ENCODE measurements around the gene HIRA. TPM values are rescaled to one million over a fixed set of nuclear protein-coding genes. Genes with fewer than 3 reads are reported as not detected.

The HIRA gene
- total and polyA plus RNA-seq, 2 of the 8 experiments (the other 6 are each of a cell fraction or from before 2014, with no cell fraction given), result 34.9 to 67.2 TPM

DNA sequence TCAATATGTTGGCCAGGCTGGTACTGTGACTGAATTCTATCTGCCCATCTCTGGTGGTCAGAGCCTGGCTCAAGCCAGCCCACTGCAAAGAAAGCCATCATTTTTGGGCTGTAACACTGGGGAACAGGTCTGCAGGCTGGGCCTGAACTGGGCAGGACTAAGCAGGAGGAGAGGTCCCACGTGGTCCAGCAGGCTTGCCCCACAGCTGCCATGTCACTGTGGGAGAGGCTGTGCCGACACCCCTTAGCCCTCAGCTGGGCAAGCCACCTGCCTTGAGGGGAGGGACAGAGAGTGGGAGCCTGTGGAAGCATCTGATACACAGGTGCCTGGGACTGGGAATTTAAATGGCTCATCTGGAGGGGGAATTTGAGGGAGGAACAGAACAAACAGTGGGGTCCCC is 73.3 kb downstream of the HIRA start:
- CTCF ChIA-PET (ENCODE audit: partially characterized antibody), result interaction anchor here (1.8 kb wide), 1 partner anchor 58 kb away, joined by 5 read pairs; no protein-coding TSS in a partner anchor
- TF ChIP-seq EP300 (IDR thresholded peaks at IDR 0.05; ENCODE audit: borderline replicate concordance in 1 of 2, low read depth in 2 of 2, low read length in 2 of 2) (no peak), TAF1 (IDR thresholded peaks at IDR 0.05; ENCODE audit: low read depth, low read length) (no peak), SAP30 (IDR thresholded peaks at IDR 0.05; ENCODE audit: insufficient read depth, insufficient replicate concordance, low read length) (no peak), CEBPB (IDR thresholded peaks at IDR 0.05; ENCODE audit: low read depth, low read length) (no peak), ATF2 (IDR thresholded peaks at IDR 0.05; ENCODE audit: low read length) (no peak), POU5F1 (IDR thresholded peaks at IDR 0.05; ENCODE audit: low read depth, low read length) (no peak), EZH2 (IDR thresholded peaks at IDR 0.05; ENCODE audit: low read depth, low read length, severe bottlenecking) (no peak), USF2 (IDR thresholded peaks at IDR 0.05; ENCODE audit: low read length) (no peak), BRCA1 (IDR thresholded peaks at IDR 0.05; ENCODE audit: low read depth, low read length) (no peak), SRF (IDR thresholded peaks at IDR 0.05; ENCODE audit: low read depth, low read length) (no peak), ASH2L (IDR thresholded peaks at IDR 0.05; ENCODE audit: low read length) (no peak), POLR2A (IDR thresholded peaks at IDR 0.05; ENCODE audit: control extremely low read depth in 1 of 2, low read depth in 2 of 2, low read length in 2 of 2) (no peak)

More for the DNA sequence above, 73.3 kb downstream of the HIRA start:
- no peak overlapping the region for H3K23ac ChIP-seq (ENCODE audit: insufficient read length)
- H2AK5ac ChIP-seq (ENCODE audit: low read depth, low read length), result no peak overlapping the region
- no peak overlapping the region for H2BK5ac ChIP-seq (ENCODE audit: low read depth, low read length)
- no peaks in the 10 kb centered on the region for H3K27me3 ChIP-seq (replicated peaks in 1 of 4; ENCODE audit: control insufficient read depth in 3 of 4, extremely low read depth in 1 of 4, insufficient read depth in 3 of 4, low read length in 3 of 4)
- no peak overlapping the region for H4K5ac ChIP-seq (ENCODE audit: insufficient read length, low read depth, low read length)
- no peak overlapping the region for H2BK120ac ChIP-seq (replicated peaks; ENCODE audit: low read depth, low read length)
- no peak overlapping the region for H2BK12ac ChIP-seq (ENCODE audit: low read depth, low read length)
- H2BK15ac ChIP-seq (ENCODE audit: low read length), result no peak overlapping the region
- peaks cover 5 to 13% of the 10 kb centered on the region in 2 experiments for H4K20me1 ChIP-seq (replicated peaks in 1 of 2; ENCODE audit: control insufficient read depth in 1 of 2, insufficient read depth in 2 of 2, low read length in 2 of 2)
- no peak overlapping the region for H3K18ac ChIP-seq (ENCODE audit: extremely low read depth, low read length)
- H3K36me3 ChIP-seq (ENCODE audit: control insufficient read depth in 2 of 4, insufficient read depth in 4 of 4, low read length in 3 of 4), result peaks cover 29 to 61% (median 49%) of the 10 kb centered on the region in 4 experiments
- no peak overlapping the region for H3K27ac ChIP-seq (ENCODE audit: low read depth, low read length)
- H4K8ac ChIP-seq (ENCODE audit: extremely low read depth, insufficient read depth, low read length), result no peak overlapping the region
- H3K14ac ChIP-seq (ENCODE audit: insufficient read length), result no peak overlapping the region
- H3K4ac ChIP-seq (replicated peaks; ENCODE audit: insufficient read length, low read depth, low read length), result no peak overlapping the region
- no peak overlapping the region for H3K4me3 ChIP-seq (ENCODE audit: extremely low read depth in 1 of 4, insufficient read depth in 2 of 4, low read depth in 3 of 4, low read length in 4 of 4)
- no peak overlapping the region for H3K56ac ChIP-seq (replicated peaks; ENCODE audit: insufficient read length, low read depth, low read length)
- FAIRE-seq (no peak), DNase-seq (ENCODE audit: low read depth in 1 of 2, low spot score in 2 of 2) (no peak)
- H3K9me3 ChIP-seq (ENCODE audit: insufficient read depth in 2 of 2, low read depth in 1 of 2, low read length in 1 of 2), result no peaks in the 10 kb centered on the region
- H3K79me2 ChIP-seq (ENCODE audit: control insufficient read depth in 1 of 2, insufficient read depth in 2 of 2, low read length in 2 of 2), result no peaks in the 10 kb centered on the region
- no peak overlapping the region for H4K91ac ChIP-seq (replicated peaks; ENCODE audit: insufficient read length, low read length)
- POLR2A ChIA-PET (ENCODE audit: partially characterized antibody), result no interaction called here
- H3K9ac ChIP-seq (replicated peaks in 1 of 4; ENCODE audit: extremely low read depth in 1 of 4, low read depth in 3 of 4, low read length in 3 of 4), result no peak overlapping the region
- H3K4me2 ChIP-seq (ENCODE audit: insufficient read depth in 1 of 2, low read depth in 2 of 2, low read length in 2 of 2), result no peak overlapping the region
- H2AFZ ChIP-seq (ENCODE audit: low read length), result no peak overlapping the region
- no peaks in the 10 kb centered on the region; the same call in 1 of the 2 replicates for H3K79me1 ChIP-seq (ENCODE audit: low read depth, low read length)
- H2BK20ac ChIP-seq (ENCODE audit: low read length), result no peak overlapping the region
- H3K23me2 ChIP-seq (ENCODE audit: low read depth, low read length), result no peaks in the 10 kb centered on the region
- 86% methylated on average over 2 of the region's 2 CpGs; no CpG with 5 or more reads in 1 of the 2 experiments for WGBS, 2 experiments (ENCODE audit: extremely low coverage in 1 of 2, insufficient coverage in 1 of 2, insufficient read length in 1 of 2, insufficient replicate concordance in 2 of 2, low coverage in 1 of 2, low lambda C conversion rate in 2 of 2, missing lambda C conversion rate in 1 of 2)
- no peaks in the 10 kb centered on the region for H3K4me1 ChIP-seq (replicated peaks in 1 of 4; ENCODE audit: control insufficient read depth in 3 of 4, insufficient read depth in 4 of 4, low read length in 3 of 4)
